HG02623 (cell line): ENCODE results near the gene TAF4.

Source experiments
- ATAC-seq: cut with Tn5 transposase; IDR thresholded peaks from one replicate; pipeline ENCODE4 v1.9.1; 2021; ENCODE audit warnings: moderate library complexity; ENCODE audit not compliant: unreplicated experiment

Gene TAF4

DNA sequence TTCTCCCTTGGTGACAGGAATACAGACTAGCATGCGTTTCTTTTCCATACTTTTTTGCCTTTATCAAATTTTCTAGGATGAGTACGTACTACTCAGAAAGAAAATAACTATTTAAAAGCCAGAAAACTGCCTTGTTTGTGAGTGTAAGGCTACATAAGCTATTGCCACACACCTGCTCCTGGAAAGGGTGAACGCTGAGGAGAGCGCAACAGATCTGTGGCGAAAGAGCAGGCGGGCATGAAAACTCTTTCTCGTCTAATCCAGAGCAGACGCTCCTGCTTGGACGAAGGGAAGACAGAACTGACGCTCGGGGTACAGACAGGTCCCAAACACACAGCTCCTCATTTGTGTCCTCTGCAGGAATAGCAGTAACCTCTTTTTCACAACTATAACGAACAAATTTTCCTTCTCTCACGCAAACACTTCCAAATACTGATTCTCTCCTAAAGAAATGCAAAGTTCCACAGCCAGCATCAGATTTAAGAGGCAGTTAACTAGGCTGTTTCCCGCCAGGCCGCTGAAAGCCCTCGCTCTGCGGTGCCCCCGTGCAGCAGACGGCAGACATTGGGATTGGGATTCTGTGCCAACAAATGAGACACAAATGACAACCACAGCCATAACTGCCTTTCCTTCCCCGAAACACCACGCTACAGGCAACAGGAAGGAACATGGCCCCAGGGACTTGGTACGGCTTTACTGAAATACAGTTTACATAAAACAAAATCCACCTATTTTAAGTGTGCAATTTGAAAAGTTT, 20.0 kb downstream of the TAF4 start:
- ATAC-seq, result no peak

DNA sequence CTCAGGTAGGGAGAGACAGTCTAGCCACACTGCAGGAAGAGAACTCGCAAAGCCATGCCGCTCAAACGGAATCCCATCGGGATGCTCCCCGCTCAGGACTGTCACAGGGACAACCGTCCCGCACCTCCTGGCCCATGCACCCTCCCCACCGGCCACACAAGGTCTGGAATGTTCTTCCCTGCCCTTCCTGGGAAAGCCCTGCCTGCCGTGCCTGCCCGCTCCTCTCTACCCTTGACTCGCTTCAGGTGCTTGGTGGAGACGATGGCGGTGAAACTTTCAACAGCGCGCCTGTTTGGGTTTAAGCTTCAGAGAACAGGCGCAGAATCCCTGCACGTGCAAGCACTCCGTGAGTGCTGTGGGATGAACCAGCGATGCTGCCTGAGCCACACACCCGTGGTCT, 20.6 kb downstream of the TAF4 start:
- ATAC-seq, result no peak

- ATAC-seq, result no peak
These were observed 21.1 kb downstream of the TAF4 start for GRCh38 chr20:62044631-62045030.

- no peak for ATAC-seq
These were observed 22.4 kb downstream of the TAF4 start for GRCh38 chr20:62043131-62043914.

DNA sequence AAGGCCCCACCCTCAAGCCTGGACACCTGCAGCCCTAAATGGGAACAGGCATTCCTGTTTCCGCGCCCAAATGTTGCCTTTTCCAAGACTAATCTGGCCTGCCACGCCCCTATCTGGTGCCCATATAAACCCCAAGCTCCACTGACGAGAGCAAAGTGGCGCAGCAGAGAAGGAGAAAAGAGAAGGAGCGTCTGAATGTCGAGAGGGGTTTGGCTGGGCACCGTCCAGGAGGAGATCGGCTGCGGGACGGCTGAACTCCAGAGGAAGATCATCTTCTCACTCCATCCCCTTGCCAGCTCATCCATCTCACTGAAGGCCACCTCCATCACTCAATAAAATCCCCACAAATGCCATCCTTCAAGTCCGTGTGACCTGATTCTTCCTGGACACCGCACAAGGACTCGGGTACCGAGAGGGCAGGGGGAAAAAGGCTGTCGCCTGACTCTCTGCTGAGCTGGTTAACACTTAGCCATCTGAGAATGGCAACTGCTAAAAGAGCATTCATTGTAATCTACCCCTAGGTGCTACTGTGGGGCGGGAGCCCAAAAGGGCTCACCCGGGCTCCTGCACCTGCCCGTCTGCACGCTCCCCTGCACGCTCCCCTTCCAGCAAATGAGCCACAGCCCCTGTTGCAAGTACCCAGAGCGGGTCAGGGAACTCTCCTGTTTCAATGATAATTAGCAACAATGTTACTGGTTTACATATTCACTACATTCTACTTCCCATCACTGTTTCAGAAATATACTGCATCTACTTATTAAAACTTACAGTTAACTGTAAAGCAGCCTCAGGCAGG, 23.5 kb downstream of the TAF4 start:
- no peak for ATAC-seq

GRCh38 chr20:62040933-62041332, 24.7 kb downstream of the TAF4 start:
- no peak for ATAC-seq

DNA sequence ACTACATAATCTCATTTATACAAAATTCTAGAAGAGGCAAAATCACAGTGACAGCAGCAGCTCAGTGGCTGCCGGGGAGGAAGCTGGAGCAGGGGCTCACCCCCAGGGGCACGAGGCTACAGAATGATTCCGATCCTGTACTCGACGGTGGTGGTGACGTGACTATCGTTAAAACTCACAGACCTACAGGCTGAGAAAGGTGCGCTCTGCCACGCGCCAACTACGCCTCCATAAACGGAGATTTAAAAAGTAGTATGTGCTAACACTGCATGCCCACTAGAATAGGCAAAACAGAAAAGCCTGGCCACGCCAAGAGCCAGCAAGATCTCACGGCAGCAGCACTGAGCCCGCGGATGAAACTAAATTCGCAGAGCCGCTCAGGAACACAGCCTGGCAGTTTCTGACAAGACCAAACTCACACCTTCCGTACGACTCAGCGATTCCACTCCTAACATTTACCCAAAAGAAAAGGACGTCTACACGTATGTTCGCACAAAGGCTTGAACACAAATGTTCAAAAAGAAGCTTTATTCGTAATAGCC, 25.2 kb downstream of the TAF4 start:
- ATAC-seq, result no peak

DNA sequence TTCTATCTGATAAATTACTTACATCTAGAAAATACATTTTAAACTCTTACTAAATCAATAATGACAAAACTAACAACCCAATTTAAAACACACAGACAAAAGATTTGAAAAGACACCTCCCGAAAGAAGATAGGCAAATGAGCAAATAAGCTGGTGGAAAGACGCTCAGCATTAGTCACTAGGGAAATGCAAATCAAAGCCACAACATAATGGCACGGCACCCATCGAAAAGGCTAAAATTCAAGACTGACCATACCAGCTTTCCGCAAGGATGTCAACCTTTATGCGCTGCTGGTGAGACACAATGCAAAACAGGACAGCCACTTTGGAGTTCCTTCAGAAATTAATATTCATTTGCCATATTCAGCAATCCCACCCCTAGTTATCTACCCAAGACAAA, 25.9 kb downstream of the TAF4 start:
- no peak for ATAC-seq

DNA sequence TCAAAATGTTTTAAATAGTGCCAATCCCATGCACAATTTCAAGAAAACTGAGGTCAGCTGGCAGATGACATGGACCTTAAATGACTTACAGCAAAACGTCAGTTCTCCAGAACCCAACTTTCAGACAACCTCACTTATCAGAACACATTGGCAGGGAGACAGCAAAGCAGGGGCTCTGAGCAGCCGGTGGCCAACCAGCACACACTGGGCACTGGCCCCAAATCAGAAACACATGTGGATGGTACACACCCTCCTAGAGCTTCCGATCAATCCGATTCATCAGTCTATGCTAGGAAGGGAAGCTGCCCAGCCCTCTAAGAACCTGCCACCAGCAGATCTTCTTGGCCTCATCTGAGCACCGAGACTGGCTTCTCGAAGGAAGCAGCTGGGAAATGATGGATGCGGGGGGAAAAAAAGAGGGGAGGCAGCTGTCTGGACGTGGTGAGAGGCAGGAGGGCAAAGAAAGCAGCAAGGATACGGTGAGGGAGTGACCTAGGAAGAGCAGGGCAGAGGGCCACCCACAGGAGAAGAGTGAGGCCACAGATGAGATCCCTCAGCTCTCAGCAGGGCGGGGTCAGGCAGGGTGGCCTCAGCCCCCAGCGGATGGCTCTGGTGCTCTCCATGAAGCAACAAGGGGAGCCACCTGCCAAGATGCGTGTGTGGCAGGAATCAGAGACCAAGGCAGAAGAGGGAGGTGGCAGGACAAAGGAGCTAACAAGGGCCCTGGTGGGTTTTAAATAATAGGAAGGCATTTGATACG, 32.9 kb downstream of the TAF4 start:
- ATAC-seq, result no peak

DNA sequence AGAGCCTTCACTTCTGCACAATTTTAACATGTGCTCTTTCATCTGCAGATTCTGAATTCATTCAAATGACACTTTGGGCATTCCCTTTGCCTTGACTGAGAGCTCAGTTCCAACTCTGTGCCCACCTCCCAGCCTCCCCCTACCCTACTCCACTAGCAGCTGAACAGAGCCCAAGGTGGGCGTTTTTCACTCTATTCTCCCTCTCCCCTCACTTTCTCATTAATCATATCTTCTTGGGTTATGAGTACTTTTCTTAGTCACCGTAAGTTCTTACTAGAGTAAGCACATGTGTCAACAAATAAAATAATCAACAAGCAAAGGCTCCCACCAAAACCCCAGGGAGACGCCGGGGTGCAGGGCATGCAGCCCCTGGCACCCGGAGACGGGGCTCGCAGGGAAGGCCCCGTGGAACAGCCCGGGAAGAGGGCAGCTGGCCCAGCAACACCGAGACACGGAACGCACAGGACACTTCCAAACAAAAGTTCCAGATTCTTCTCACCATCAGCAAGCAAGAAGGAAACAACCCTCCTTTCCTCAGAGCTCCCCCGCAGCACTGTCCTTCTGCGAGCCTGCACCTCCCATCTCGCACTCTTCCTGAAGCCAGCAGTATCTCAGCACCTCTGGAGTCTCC, 34.1 kb downstream of the TAF4 start:
- no peak for ATAC-seq

DNA sequence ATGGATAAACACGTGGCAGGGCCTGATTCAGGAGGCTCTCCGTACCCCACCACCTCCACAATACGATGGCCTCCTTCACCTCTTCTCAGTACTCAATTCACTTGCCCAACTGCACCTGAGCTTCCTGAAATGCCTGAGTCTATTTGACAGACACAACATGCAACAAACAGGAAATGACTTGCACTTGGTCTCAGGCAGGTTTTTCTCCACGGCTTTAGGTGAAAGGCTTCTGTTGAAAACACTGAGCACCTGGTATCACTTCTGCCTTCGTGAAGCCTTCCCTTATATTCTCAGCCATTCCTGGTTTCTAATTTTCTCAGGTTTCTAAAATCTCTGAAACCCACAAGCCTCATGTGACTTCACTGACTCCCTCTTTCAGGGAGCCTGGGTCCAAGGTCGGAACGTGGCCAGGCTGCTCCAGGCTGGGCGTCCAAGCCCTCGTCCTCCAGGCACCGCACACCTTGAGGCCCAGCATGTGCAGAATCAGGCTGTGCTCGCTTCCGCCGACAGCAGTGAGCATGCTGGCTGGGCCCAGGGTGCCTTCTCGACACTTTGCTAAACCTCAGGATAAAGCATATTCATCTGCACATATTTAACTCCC, 34.7 kb downstream of the TAF4 start:
- ATAC-seq, result peak; percentile 57

DNA sequence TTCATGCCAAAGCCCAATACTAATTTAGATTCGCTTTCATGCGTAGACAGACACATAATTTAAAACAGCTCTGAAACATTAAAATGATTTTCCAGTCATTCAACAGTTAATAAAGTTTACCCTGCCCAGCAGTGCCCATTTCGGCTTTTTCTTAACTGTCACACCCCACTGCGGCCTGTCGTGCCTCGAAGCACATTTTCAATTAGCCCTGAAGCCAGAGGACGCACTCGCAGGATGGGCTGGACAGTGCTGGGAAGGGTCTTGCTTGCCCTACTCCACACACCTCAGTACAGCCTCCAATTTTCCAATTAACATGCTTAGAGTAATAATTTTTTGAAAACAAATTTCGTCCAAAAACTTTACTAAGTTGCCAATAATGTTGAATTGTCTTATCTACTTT, 35.3 kb downstream of the TAF4 start:
- ATAC-seq, result no peak

- no peak for ATAC-seq
These were observed 35.7 kb downstream of the TAF4 start for GRCh38 chr20:62029949-62030348.

DNA sequence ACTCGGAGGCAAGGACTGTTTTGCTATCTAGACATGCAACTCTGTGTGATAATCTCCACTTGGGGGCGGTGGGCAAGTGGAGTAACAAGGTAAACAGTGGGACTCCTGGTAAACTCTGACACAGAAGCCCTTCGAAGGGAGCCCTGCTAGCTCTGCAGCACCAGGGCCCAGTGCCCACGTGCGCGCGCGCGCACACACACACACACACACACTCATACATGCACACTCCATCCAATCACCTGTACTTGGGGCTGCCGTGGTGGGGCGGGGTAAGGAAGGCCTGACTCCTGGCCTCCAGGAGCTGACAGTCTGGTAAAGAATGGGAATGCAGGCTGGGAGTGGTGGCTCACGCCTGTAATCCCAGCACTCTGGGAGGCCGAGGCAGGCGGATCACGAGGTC, 36.4 kb downstream of the TAF4 start:
- ATAC-seq, result no peak

DNA sequence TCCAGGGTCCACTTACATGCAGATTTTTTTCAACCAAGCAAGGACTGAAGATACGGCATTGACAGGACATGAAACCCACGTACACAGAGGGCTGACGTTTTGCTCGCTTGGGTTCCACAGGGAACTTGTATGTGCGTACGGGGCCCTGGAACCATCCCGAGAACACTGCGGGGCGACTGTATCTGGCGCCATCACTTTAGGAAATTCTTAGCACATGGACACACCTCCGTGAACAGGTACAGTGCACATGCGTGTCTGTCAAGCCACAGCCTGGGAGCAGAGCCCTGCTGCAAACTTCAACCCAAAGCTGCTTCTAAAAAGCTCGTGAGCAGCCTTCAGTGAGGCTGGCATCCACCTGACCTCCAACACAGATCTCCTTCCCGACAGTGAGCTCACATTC, 37.3 kb downstream of the TAF4 start:
- ATAC-seq, result no peak

DNA sequence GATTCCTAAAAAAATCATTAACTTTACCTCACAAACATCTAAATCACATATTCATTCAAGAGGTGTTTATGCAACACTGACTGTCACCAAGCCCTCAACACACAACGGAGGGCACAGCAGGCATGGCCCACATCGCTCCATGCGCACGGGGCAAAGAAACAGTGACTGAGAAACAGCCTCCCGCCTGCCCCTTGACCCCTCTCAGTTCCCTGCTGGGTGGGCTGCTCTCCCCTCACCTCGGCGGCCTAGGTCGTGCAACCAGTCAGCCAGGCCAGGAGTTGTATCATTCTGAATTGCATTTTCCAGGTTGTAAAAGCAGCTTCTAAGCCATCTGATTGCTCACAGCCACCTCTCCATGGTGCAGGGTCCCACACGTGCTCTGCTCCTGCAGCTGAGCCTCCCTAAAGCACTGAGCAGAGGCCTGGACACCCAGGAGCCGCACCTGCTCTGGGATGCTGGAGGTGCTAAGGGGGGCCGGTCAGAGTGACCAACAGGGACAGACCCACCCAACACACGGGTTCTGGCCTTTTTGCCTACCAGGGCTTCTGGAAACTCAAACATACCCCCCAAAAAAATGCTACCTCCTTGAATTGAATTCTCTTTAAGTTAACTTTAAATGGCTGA, 37.9 kb downstream of the TAF4 start:
- no peak for ATAC-seq

DNA sequence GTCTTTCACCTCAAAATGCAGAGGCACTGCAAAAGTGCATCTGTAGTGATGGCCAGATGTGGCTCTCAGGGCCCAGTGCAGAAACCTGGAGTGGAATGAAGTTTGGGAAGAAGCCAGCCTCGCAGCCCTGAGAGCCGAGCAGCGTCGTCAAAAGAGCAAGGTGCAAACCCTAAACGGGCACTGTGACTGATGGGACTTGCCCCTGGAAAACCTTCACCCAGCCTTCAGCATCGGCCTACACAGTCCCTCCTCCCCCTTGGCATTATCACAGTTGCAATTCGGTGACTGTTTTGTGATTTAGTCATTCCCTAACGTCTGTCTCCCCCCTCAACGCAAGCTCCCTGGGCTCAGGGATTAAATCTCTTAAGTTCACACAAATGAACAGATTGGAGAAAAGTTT, 38.6 kb downstream of the TAF4 start:
- ATAC-seq, result no peak

GRCh38 chr20:62026564-62026856, 39.2 kb downstream of the TAF4 start:
- ATAC-seq, result no peak

- no peak for ATAC-seq
These were observed 39.7 kb downstream of the TAF4 start for GRCh38 chr20:62025832-62026563.
